B cell (primary cell): ENCODE measurements around the gene KRTAP10-5. TPM values are rescaled to one million over a fixed set of nuclear protein-coding genes. Genes with fewer than 3 reads are reported as not detected.

Experiments
- ATAC-seq: fragments of 200-7000 bp; cut with Tn5 transposase; one replicate; pipeline ENCODE4 v1.10.0; 2021; ENCODE audit warnings: low read depth, mild to moderate bottlenecking, moderate number of reproducible peaks, moderate library complexity
- CTCF ChIA-PET: fragments of 350-600 bp; sonication (Branson Sonifier 250); formaldehyde crosslinking; loops from one replicate; lab custom pipeline; 2021; ENCODE audit warnings: antibody characterized with exemption, inconsistent platforms; lab: Charles Lee
- POLR2A ChIA-PET: fragments of 350-600 bp; sonication (Branson Sonifier 250); formaldehyde crosslinking; loops from one replicate; lab custom pipeline; 2021; ENCODE audit warnings: antibody characterized with exemption; lab: Charles Lee
- DNase-seq: peaks from one replicate; pipeline ENCODE4 v3.0.0; 2013
- H2AFZ ChIP-seq: 2 replicates; pipeline ENCODE4 v1.6.1; 2012; ENCODE audit warnings: mild to moderate bottlenecking, low read depth, low read length; ENCODE audit not compliant: insufficient read depth, poor library complexity, severe bottlenecking
- H3K27ac ChIP-seq, 2 donors: 1 replicate in 1 of 2; 2 replicates in 1 of 2; pipeline ENCODE4 v1.5.1; 2012 to 2013; ENCODE audit warnings: low read length in 2 of 2, mild to moderate bottlenecking in 2 of 2, moderate library complexity in 1 of 2
- H3K27me3 ChIP-seq, 4 experiments: fragments of 200-600 bp in 1 of 4; sonication (generic) in 1 of 4; replicated peaks in 1 of 4; 1 replicate in 2 of 4; 2 replicates in 2 of 4; pipeline versions ENCODE4 v1.6.1 to v1.7.0; 2013 to 2016; ENCODE audit warnings: low read length in 3 of 4, mild to moderate bottlenecking in 2 of 4, mixed read lengths in 1 of 4, moderate library complexity in 1 of 4; ENCODE audit not compliant: insufficient read depth in 4 of 4, control insufficient read depth in 3 of 4; ENCODE audit errors: control extremely low read depth in 1 of 4
- H3K36me3 ChIP-seq, 2 experiments: replicated peaks in 1 of 2; 1 replicate in 1 of 2; 2 replicates in 1 of 2; pipeline versions ENCODE4 v1.6.1 to v1.7.1; 2013; ENCODE audit warnings: low read length in 1 of 2; ENCODE audit not compliant: insufficient read depth in 2 of 2, control insufficient read depth in 1 of 2; ENCODE audit errors: control extremely low read depth in 1 of 2, extremely low read depth in 1 of 2
- H3K4me1 ChIP-seq, 2 donors: fragments of 200-600 bp in 1 of 2; sonication (generic) in 1 of 2; 1 replicate in 1 of 2; 2 replicates in 1 of 2; pipeline versions ENCODE4 v1.5.1 to v1.6.1; 2013 to 2017; ENCODE audit warnings: low read length in 2 of 2; ENCODE audit not compliant: control insufficient read depth in 2 of 2, insufficient read depth in 2 of 2
- H3K4me2 ChIP-seq: replicated peaks from 2 replicates; pipeline ENCODE3; 2012; ENCODE audit warnings: mild to moderate bottlenecking, low read depth, low read length; ENCODE audit not compliant: poor library complexity, severe bottlenecking
- H3K4me3 ChIP-seq, 5 experiments: fragments of 200-600 bp in 1 of 5; sonication (generic) in 1 of 5; 1 replicate in 3 of 5; 2 replicates in 2 of 5; pipeline versions ENCODE4 v1.5.1 to v1.7.0; 2011 to 2016; ENCODE audit warnings: low read length in 4 of 5, mild to moderate bottlenecking in 4 of 5, low read depth in 2 of 5, control low read depth in 1 of 5, moderate library complexity in 1 of 5; ENCODE audit not compliant: insufficient read depth in 1 of 5; ENCODE audit errors: control extremely low read depth in 1 of 5, extremely low read depth in 1 of 5
- H3K79me2 ChIP-seq: fragments of 200-600 bp; sonication (generic); one replicate; pipeline ENCODE4 v1.6.0; 2016; ENCODE audit warnings: low read length; ENCODE audit not compliant: control insufficient read depth, insufficient read depth
- H3K9ac ChIP-seq: fragments of 200-600 bp; sonication (generic); 2 replicates; pipeline ENCODE4 v1.6.1; 2017; ENCODE audit warnings: mild to moderate bottlenecking, low read length, moderate library complexity
- H3K9me3 ChIP-seq, 3 donors: one replicate each; pipeline versions ENCODE4 v1.6.1 to v1.7.1; 2013; ENCODE audit warnings: low read length in 2 of 3; ENCODE audit not compliant: control insufficient read depth in 2 of 3, insufficient read depth in 1 of 3; ENCODE audit errors: control extremely low read depth in 1 of 3
- H4K20me1 ChIP-seq: 2 replicates; pipeline ENCODE4 v1.6.0; 2012; ENCODE audit warnings: mild to moderate bottlenecking, low read length; ENCODE audit not compliant: insufficient read depth, control insufficient read depth, poor library complexity, severe bottlenecking
- H3K27ac Mint-ChIP-seq: one replicate; pipeline ENCODE4 v1.8.0; 2021; ENCODE audit warnings: mixed read lengths
- H3K27me3 Mint-ChIP-seq: one replicate; pipeline ENCODE4 v1.8.0; 2021; ENCODE audit warnings: mixed read lengths
- H3K4me1 Mint-ChIP-seq: one replicate; pipeline ENCODE4 v1.8.0; 2021; ENCODE audit warnings: mixed read lengths
- H3K4me3 Mint-ChIP-seq: one replicate; pipeline ENCODE4 v1.8.0; 2021; ENCODE audit warnings: mixed read lengths
- H3K9me3 Mint-ChIP-seq: one replicate; pipeline ENCODE4 v1.8.0; 2022; ENCODE audit warnings: mixed read lengths; ENCODE audit not compliant: insufficient read depth
- EZH2 ChIP-seq: IDR thresholded peaks from 2 replicates; pipeline ENCODE4 v1.6.1; 2012; ENCODE audit warnings: borderline replicate concordance, low read depth, mild to moderate bottlenecking, moderate library complexity, low read length; ENCODE audit not compliant: insufficient read depth, poor library complexity, severe bottlenecking
- WGBS: methylation state at CpG from one replicate; pipeline ENCODE4 v1.1.5; 2013; ENCODE audit warnings: missing lambda C conversion rate; ENCODE audit not compliant: insufficient coverage; 5-methylcytosine and 5-hydroxymethylcytosine counted together
- intact Hi-C: fragments of 100-400 bp; cut with micrococcal nuclease; formaldehyde crosslinking; loops from one replicate; pipeline ENCODE4 v1.10.0; 2022
- polyA plus RNA-seq: library from polyadenylated mRNA; depleted of rRNA; stranded (reverse); fragments of >200 nt; gene quantifications from 2 replicates; pipeline ENCODE4 v1.2.3, GENCODE V29; 2012
- total RNA-seq, 2 donors: library from RNA; stranded (reverse); fragments of 120-200 nt in 1 of 2; gene quantifications; 1 replicate in 1 of 2; 2 replicates in 1 of 2; pipeline versions ENCODE4 v1.2.3 to v1.2.4, GENCODE V29; 2013 to 2022
- TF ChIP-seq, protein P1 (sequence below): fragments of 200-600 bp; IDR thresholded peaks from one replicate; pipeline ENCODE4 v1.8.0; 2022; ENCODE audit warnings: antibody characterized with exemption, mild to moderate bottlenecking

Gene KRTAP10-5
- total and polyA plus RNA-seq, 2 donors (not counting 1 experiment from before 2014, with no cell fraction given), result not detected

DNA sequence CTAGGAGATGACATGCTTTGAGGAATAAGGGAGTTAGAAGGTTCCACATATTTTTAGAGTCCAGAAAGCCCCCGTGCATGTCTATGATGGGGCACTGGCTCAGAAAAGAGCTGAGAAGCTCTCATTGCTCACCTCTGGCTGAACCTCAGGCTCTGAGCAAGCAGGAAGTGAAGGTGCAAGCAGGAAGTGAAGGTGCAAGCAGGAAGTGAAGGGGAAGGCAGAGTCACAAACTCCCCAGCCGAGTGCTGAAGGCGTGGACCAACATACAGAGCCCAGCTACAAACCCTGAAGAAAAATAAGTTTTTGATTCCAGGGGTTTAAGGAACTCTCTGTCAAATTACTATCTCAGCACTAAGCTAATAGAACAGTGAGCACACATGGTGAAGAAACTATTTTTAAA is 38.5 kb upstream of the KRTAP10-5 start:
- Histone ChIP-seq H3K4me1 (peaks cover 11 to 13% of the 10 kb centered on the region in 2 donors), H3K9ac (peak overlapping the region; percentile 21), H4K20me1 (no peaks in the 10 kb centered on the region), H2AFZ (peak overlapping the region; percentile 75), H3K27ac (peak overlapping the region in 1 of 2 donors; percentile 63), H3K27me3 (peaks cover 0 to 3% (median 1%) of the 10 kb centered on the region in 4 experiments), H3K4me2 (peak overlapping the region; percentile 41), H3K4me3 (peak overlapping the region in 1 of 5 experiments; percentile 37), H3K36me3 (no peaks in the 10 kb centered on the region), H3K79me2 (no peaks in the 10 kb centered on the region), H3K9me3 (peaks cover 0 to 30% (median 12%) of the 10 kb centered on the region in 3 donors)
- peaks cover 14% of the 10 kb centered on the region for H3K4me1 Mint-ChIP-seq
- no peak overlapping the region for H3K4me3 Mint-ChIP-seq
- H3K27ac Mint-ChIP-seq, result peak overlapping the region; percentile 74
- intact Hi-C loops, result no loop called here
- ChIA-PET POLR2A (no interaction called here), CTCF (no interaction called here)
- TF ChIP-seq, protein P1, sequence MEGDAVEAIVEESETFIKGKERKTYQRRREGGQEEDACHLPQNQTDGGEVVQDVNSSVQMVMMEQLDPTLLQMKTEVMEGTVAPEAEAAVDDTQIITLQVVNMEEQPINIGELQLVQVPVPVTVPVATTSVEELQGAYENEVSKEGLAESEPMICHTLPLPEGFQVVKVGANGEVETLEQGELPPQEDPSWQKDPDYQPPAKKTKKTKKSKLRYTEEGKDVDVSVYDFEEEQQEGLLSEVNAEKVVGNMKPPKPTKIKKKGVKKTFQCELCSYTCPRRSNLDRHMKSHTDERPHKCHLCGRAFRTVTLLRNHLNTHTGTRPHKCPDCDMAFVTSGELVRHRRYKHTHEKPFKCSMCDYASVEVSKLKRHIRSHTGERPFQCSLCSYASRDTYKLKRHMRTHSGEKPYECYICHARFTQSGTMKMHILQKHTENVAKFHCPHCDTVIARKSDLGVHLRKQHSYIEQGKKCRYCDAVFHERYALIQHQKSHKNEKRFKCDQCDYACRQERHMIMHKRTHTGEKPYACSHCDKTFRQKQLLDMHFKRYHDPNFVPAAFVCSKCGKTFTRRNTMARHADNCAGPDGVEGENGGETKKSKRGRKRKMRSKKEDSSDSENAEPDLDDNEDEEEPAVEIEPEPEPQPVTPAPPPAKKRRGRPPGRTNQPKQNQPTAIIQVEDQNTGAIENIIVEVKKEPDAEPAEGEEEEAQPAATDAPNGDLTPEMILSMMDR, result no peak
- no peak for TF ChIP-seq EZH2
- WGBS, result 88% methylated on average over 1 of the region's 3 CpGs
- DNase-seq (peak; percentile 18), ATAC-seq (peak; percentile 33)
- H3K27me3 Mint-ChIP-seq, result peaks cover 7% of the 10 kb centered on the region
- peaks cover 22% of the 10 kb centered on the region for H3K9me3 Mint-ChIP-seq

DNA sequence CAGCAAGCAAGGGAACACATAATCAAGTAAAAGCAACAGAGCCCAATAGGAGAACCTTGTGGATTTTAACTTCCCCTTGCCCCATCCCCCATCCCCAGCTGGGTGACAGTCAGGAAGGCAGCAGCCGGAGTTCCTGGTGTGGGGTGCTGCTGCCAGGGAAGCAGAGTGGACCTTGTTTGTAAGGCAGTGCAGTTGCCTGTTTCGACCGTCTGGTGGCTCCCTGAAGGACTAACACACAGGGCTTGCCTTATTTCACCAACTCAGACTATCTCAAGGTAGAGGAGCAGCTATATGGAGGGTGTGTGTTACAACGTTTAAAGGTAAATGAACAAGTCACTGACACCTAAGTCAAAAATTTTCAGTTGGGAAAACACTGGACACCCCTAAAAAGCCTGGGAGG is 38.1 kb upstream of the KRTAP10-5 start:
- no CpG with 5 or more reads among the region's 4 CpGs for WGBS
- no peaks in the 10 kb centered on the region for H4K20me1 ChIP-seq
- H3K27me3 ChIP-seq, result peaks cover 0 to 3% (median 1%) of the 10 kb centered on the region in 4 experiments
- intact Hi-C loops, result no loop called here
- Mint-ChIP-seq H3K4me3 (no peak overlapping the region), H3K27me3 (peaks cover 7% of the 10 kb centered on the region), H3K4me1 (peaks cover 14% of the 10 kb centered on the region), H3K27ac (peak overlapping the region; percentile 74), H3K9me3 (peaks cover 22% of the 10 kb centered on the region)
- CTCF ChIA-PET, result no interaction called here
- peak overlapping the region; percentile 41 for H3K4me2 ChIP-seq
- peak overlapping the region; percentile 75 for H2AFZ ChIP-seq
- no peak overlapping the region for H3K4me3 ChIP-seq
- peaks cover 0 to 30% (median 8%) of the 10 kb centered on the region in 3 donors for H3K9me3 ChIP-seq
- peak overlapping the region in 1 of 2 donors; percentile 63 for H3K27ac ChIP-seq
- no peak for DNase-seq
- TF ChIP-seq, protein P1, result no peak
- POLR2A ChIA-PET, result no interaction called here
- H3K36me3 ChIP-seq, result no peaks in the 10 kb centered on the region
- no peak for ATAC-seq
- no peaks in the 10 kb centered on the region for H3K79me2 ChIP-seq
- peaks cover 11 to 13% of the 10 kb centered on the region in 2 donors for H3K4me1 ChIP-seq
- H3K9ac ChIP-seq, result peak overlapping the region; percentile 21
